DMS153 (cell line): ENCODE measurements around the gene ANXA2.

Experiments used
- DNase-seq: peaks from one replicate; lab custom pipeline; 2025; lab: John Stamatoyannopoulos, UW

The ANXA2 gene

DNA sequence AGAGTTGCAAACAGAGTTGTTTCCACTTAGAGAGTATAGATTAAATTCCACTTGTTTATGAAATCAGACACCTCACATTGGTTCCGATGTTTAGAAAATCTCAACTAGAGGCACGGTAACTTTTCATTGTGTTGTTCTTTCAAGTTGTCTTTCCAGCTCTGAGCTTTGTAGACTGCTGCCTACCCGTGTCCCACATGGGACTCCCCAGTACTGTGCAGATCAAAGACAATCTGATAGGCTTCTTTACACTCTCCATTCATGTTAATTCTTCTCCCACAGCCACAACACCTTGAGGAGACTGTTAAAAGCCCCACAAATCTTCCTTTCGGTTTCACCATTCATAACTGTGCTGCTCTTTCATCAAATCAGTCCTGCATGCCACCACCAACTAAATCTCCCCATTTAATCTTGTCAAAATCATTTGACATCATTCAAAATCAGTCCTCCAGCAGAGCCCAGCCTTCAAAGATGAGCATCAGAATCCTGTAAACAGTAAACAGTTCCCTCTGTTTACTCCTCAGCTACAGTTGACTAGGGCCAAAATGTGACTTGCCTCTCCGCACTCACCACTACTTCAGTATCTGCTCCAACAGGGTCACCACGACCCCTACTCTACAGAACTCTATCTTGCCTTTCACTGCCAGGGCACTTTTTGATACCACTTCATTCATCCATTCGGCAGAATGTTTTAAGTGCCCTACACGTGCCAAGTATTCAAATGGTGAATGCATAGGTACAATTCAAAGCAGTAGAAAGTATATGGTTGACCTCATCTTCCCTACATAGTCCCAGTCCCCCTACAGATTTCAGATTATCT, 8.3 kb downstream of the ANXA2 start:
- DNase-seq: no peak

DNA sequence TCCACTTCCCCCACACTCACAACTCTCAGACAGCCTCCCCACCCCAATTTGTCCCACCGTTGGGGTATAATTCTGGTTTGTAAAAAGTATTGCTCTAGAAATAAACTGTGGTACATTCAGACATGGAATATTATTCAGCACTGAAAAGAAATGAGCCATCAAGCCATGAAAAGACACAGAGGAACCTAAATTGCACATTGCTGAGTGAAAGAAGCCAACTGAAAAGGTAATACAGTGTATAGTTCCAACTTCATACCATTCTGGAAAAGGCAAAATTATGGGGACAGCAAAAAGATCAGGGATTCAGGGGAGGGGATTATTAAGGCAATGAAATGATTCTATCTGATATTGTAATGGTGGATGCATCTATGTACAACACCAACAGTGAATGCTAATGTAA, 10.5 kb downstream of the ANXA2 start:
- DNase-seq: no peak

DNA sequence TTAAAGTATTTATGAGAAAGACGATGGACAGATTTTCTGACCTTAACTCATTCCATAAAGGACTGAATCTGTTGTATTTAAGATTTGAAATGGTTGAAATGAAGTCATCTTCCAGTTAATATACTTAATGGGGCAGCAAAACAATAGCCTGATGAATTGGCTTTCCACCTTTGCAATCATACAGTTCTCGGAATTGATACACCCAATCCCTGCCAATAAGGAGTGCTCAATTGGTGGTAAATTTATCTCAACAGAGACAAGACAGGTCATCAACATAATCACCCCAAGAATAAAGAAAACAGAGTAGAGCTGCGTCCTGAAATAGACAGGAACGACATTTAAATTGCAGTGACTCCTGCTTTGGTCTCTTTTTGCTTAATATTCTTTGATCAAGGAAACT, 11.2 kb downstream of the ANXA2 start:
- DNase-seq: no peak

DNA sequence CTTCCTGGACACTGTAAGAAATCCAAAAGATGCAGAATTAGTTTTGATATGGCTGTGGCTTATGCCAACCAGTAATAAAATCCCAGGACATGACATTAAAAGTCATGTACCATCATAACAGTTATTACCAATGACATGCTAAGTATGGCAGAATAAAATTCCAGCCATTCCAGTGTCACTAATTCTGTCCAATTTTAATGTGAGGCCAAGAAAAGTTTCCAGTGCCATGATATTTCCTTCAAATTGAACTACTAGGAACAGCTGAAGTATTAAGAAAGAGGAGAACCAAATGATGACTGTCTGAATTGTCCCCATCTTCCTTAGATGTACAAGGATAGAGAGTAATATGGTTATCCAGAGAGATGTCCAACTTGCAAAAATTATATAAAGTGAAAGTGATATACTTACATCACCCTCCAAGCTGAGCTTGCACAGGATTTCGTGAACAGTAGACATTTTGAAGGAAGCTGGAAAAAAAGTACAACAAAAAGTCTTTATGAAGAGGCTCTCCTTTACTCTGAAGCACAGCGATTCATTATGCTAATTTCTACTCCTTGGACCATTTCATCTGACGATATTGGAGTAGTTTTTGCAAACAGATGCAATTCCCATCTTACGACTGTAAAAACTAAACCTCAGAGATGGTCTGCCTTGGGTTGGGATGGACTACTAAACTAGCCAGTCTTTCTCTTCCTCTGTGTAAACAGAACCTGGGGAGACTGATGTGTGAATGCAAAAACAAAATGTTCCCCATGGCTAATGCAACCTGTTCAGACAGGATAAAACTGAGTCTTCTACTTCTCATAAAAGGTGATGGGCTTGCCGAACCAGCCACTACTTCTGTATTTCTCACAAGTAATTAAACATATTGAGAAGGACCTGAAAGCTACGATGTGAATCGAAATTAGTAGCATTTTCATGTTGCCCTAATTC, 11.9 kb downstream of the ANXA2 start:
- no peak for DNase-seq

DNA sequence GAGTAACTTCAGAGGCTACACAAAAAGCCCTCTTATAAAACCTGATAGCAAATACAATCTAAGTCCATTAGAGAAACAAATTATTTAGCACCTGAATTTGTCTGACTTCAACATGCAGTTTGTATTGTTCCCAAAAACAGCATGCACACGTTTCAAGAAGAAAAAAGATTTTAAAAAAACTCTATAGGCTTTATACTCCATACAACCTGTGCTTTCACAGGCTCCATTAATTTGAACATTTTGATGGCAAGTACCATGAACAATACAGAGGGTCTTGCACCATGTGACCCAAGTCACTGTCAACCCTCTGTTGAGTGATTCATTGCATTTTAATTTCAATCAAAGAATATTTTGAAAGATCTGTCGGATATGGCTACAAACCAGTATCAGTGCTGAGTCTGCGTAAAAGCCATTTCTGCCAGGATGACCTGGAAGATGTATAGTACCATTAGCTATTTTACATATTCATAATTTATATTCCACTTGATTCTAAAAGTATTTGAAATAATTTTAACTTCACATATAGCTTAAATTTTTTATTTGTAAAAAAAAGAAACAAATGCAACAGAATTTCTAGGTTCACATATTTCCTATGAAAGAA, 13.2 kb downstream of the ANXA2 start:
- no peak for DNase-seq

DNA sequence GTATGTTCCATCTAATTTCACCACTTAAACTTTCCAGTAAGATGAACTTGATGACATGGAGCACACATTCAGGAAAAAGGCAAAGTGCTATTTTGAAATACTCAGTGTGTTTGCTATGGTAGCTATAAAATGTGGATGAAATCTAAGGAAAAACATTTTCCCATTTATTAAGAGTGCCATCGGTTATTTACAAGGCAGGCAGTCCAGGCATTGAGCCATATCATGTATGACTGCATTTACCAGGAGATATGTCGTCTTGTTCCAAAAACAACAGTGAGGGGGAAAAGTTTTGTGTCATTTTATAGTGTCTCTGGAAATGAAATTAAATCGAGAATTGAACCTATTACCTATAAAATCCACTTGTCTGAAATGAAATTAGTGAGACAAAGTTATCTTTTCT, 13.7 kb downstream of the ANXA2 start:
- DNase-seq: no peak

DNA sequence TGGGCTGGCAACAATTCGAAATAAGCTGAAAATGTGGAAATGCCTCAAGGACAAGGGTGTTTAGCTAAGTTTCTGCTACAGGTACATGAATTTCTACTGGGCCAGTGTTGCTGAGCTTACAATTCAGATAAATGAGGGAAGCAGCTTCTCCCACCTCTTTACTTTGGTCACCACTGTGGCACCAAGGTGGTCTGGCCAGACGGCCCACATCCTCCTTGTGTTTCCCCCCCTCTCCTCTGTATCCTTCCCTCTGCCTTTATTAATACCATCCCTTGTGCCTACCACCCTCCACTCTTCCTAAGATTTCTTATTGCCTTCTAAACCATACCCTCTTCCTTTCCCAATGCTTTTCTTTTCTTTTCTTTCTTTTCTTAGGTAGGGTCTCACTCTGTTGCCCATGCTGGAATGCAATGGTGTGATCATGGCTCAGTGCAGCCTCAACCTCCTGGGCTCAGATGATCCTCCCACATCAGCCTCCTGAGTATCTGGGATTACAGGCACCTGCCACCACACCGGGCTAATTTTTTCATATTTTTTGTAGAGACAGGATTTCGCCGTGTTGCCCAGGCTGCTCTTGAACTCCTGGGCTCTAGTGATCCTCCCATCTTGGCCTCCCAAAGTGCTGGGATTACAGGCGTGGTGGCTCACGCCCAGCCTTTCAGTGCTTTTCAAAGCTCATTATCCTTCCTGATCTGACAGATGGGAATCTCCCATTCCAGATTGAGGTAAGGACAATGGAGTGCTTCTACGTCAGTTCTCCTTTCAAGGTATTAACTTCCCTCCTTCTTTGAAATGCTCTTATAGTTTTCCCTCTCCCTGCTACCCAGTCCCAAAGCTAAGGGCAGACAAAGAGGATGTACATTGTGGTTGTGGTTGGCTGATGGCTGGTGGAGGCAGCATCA, 14.8 kb downstream of the ANXA2 start:
- no peak for DNase-seq

DNA sequence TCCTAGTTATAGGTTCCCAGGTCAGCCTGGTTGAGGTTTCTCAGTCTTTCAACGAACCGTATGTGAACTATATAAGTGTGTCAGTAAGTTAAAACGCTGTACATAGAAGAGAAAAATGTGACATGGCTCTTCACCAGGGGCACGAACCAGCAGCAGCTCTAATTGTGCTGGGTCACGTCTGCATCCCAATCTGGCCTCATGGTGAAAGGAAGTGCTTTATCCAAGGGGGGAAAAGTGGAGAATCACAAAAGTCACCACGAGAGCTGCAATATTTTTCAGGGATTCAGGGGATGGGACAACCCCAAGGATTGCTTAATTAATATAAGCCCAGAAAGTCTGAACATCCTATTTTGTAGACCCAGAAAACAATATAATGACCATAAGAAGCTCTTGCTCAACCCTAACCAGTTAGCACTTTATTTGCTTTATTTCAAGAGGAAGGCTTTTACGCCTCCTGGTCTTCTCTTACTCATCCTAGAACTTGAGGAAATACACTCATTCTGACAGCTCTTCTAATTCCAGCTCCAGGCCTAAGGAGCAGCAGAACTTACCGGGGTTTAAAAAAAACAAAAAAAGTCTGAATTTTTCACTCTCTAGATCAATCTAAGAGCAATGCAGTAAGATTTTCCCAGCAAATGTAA, 16.5 kb downstream of the ANXA2 start:
- no peak for DNase-seq

DNA sequence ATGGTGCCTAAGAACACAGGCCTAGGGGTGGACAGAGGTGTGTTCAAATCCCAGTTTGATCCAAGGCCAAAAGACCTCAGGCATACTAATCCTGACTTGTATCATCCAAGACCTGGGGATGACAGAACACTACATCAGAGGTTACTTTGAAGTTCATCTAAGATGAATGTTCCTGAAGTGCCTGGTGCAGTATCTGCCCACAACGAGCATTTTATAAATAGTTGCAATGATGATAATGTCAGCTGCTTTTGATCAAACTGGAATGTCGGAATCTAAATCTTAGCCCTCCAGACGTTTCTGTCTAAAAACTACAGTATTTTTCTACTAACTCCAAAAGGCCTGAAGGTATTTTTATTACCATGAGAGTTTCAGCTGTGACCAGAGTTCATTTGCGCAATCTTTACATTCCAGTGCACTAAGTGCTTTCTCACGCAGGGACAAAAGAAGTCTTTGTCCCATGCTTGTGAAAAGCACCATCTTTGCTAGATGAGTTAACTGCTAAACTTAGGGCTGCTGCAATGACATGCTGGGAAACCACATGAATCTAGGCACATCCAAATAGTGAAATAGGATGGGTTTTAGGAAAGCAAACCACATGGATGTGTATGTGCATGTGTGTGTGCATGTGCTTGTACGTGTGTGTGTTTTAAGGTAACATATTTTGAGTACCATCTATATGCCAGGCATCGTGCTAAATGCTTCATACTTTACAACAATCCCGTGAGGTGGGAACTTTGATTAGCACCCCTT, 18.1 kb downstream of the ANXA2 start:
- DNase-seq: no peak

DNA sequence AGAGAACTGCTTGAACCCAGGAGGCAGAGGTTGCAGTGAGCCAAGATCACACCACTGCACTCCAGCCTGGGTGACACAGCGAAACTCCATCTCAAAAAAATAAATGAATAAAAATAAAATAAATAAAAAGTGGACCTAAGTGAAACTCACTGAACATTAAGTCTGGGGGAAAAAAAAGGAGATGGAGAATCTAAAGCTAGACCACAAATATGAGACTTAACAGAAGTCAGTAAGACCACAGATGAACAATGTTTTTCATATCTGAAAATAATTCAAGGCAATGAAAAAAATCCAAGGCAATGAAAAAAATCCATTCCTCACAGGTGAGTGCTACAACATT, 18.6 kb downstream of the ANXA2 start:
- no peak for DNase-seq

DNA sequence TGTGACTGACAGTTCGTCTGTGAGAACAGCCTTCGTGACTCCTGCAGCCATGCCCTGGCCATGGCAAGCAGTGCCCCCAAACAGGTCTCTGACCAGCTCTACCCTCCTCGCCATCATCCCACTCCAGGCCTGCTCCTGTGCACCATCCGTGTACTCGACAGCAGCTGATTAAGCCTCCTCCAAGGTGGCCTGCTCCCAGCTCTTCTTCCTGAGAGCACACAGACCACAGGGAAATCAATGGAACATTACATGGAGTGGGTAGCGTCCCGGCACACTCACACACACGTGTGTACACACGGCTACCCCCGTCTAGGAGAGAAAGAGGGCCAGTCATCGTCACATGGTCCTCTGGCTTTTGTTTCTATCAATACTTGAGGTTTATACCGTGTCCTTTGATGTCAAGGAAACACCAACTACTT, 21.1 kb downstream of the ANXA2 start:
- peak; percentile 30 for DNase-seq

DNA sequence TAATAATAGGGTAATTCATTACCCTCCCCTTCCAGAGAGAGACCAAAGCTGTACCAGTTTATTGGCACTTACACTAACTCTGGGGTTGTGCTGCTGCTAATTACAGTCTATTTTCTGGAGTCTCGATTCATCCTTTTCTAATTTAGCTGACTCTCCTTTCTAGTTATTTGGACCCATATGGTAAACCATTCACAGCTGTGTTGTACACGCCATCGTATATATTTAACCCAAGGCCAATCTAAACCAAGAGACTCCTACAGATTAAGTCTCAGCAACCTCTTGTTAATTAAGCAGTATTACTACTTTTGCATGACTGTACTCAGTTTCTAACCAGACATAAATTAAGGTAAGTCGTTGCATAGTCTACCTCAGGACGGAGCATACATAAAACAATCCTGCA, 22.5 kb downstream of the ANXA2 start:
- DNase-seq: no peak

DNA sequence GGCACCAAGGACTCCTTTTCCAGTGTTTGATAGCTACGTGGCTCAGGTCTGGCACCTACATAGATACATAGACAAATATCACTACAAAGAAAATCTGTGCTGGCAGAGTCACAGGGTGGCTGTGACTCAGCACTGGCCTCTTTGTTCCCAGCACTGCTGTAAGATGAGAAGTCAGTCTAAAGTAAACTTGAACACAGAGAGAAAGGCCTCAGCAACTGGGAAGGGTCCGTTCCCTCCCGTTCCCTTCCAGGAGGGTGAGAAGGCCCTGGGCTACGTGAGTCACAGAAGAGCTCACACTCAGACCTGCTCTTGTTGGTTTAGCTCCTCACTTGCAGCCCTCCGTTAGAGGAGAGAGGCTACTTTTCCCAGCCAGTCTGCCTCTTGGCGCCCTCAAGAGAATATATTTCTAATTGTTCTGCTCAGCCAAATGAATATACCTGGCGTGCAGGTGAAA, 23.1 kb downstream of the ANXA2 start:
- peak; percentile 87 for DNase-seq

DNA sequence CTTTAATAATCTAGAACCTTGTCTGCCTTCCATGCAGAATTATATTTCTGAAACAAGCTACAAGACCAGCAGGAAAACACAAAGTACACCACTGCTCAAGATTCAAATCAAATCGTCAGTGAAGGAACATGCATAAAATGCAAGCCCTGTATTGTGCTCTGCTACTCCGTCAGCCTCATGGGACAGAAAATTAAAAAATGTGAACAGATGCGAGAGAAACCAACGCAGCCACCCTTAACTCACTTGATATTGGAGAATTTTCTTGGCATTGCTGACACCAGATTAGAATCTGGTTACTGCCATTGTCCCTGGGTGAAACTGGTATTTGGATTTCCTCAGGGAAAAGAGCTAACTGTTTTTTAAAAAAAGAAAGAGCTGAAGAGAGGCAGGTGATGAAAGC, 23.6 kb downstream of the ANXA2 start:
- DNase-seq: no peak

DNA sequence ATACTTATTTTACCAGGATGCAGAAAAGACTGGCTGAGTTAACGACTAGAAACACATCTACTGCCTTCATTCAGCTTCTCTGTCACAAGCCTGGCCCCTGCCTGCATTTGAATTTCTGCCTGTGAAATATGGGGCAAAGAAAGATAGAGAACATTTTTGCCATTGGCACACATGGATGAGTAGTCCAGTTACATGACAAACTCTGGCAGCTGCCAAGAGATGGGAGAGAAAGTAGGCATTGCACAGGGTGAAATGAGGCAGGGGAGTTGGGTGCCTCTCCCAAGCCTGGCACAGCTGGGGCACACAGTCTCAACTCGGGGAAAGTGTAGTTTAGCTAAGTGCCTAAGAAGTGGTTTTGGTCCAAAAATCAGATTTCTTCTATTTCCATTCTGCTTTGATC, 24.0 kb downstream of the ANXA2 start:
- no peak for DNase-seq

DNA sequence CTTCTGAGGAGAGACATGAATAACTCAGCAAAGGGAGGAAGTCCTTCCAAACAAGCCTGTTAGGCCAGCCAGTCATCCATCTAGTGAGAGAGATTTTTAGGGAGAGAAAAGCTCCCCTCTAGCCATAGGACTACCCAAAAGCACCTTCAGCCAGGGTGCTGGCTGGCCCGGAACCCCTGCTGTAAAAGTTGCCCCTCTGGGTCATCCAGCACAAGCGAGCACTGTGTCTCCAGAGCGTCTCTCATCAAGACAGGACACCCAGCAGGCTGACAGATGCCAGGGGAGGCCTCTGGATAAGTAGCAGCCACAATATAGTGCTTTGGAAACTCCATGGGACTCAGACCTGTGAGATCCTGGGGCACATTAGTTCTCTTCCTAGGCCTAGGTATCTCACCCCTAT, 24.5 kb downstream of the ANXA2 start:
- no peak for DNase-seq

DNA sequence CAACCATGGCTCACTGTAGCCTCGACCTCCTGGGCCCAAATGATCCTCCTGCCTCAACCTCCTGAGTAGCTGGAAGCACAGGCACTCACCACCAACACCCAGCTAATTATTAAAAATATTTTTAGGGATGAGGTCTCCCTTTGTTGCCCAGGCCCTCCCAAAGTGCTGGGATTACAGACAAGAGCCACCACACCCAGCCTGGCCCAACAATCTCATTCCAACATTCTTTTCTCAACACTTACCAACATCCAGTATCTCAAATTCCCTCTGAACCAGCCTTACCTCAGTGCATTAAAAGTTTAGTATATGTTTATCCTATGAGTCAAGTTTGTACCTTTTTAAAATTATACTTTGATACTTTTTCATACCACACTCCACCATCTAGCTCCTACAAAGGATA, 25.0 kb downstream of the ANXA2 start:
- DNase-seq: no peak

DNA sequence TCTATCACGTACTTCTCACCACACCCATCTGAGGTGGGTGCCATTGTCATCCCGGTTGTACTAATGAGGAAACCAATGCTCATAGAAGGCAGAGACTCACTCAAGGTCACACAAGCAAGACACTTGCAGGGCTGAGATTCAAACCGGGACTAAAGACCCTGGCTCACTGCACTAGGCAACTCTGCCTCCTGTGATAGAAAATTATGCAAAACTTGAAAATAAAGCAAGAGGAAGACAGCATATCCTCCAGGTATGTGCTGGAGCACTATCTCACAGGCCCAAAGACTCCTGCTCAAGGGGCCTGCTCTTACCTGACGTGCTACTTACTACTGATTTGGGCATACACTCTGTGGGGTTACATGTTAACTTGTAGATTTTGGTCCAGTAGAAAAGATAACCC, 25.6 kb downstream of the ANXA2 start:
- DNase-seq: no peak

DNA sequence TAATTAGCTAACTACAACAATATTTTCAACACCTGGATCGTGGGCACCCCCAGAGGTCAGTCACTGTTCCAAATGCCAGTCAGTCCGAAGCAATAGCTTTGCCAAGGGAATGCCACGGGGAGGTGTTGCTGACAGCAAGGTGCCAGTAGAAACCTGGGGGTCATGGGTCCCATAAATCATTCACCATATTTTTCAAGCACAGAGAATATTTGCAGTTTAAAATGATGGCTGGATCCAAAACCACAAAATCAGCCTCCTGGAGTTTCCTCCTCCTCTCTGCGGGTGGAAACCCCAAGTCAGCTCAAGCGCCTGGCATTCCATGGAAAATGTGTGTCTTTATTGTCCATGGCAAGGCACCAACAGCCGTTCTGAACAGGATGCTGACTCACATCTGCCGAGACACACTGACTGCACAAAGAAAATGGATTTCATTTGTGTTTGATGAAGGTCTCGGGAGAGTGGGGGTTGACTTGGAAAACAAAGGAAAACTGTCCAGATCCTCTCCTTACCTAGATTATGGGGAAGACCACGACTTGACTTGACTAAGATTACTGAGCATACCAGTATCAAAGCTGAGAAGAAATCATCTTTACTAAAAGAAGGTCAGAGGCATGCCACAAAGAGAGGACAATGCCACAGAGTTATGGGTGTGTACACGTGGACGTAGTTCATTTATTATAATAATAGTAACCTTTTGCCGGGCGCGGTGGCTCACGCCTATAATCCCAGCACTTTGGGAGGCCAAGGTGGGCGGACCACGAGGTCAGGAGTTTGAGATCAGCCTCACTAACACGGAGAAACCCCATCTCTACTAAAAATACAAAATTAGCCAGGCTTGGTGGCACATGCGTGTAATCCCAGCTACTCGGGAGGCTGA, 26.4 kb downstream of the ANXA2 start:
- DNase-seq: peak; percentile 61

DNA sequence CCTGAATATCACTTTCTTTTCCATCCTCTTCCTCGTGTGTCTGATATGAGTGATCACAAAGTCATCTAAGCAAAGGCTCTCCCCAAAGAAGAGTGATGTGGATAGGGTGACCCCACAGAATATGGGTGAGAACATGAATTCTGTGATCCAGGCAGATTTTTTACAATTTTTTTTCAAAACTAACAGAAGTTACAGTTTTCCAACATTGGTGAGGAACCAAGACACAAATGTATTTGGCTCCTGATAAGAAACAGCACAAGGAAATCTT, 27.0 kb downstream of the ANXA2 start:
- DNase-seq: no peak
